Neutrophil (primary cell): ENCODE data around the gene SMIM41.

Experiments used
- H3K27ac ChIP-seq: fragments of 200-600 bp; sonication (generic); 2 replicates; pipeline ENCODE4 v1.5.1; 2016; ENCODE audit warnings: mild to moderate bottlenecking, moderate library complexity
- H3K27me3 ChIP-seq: fragments of 200-600 bp; sonication (generic); 2 replicates; pipeline ENCODE4 v1.6.0; 2016; ENCODE audit warnings: mild to moderate bottlenecking
- H3K36me3 ChIP-seq: fragments of 200-600 bp; sonication (generic); 2 replicates; pipeline ENCODE4 v1.5.1; 2017
- H3K4me1 ChIP-seq, 2 experiments: fragments of 200-600 bp in 1 of 2; sonication (generic) in 1 of 2; 1 replicate in 1 of 2; 2 replicates in 1 of 2; pipeline versions ENCODE4 v1.5.1 to v1.6.1; 2013 to 2016; ENCODE audit warnings: low read depth in 1 of 2, low read length in 1 of 2, mild to moderate bottlenecking in 1 of 2, moderate library complexity in 1 of 2; ENCODE audit not compliant: control insufficient read depth in 1 of 2, insufficient read depth in 1 of 2
- H3K4me3 ChIP-seq, 2 experiments: fragments of 200-600 bp in 1 of 2; sonication (generic) in 1 of 2; 1 replicate in 1 of 2; 2 replicates in 1 of 2; pipeline ENCODE4 v1.5.1; 2013 to 2016; ENCODE audit warnings: low read depth in 1 of 2, low read length in 1 of 2, mild to moderate bottlenecking in 1 of 2, moderate library complexity in 1 of 2
- H3K9me3 ChIP-seq: fragments of 200-600 bp; sonication (generic); 2 replicates; pipeline ENCODE4 v1.5.1; 2016
- CTCF ChIP-seq: fragments of 200-600 bp; sonication (generic); IDR thresholded peaks from 2 replicates; pipeline ENCODE4 v1.5.1; 2016; ENCODE audit warnings: antibody characterized with exemption

The SMIM41 gene

GRCh38 chr12:52063082-52063924 lies 16.2 kb upstream of the SMIM41 start:
- Histone ChIP-seq H3K4me1 (no peaks in the 10 kb centered on the region), H3K36me3 (no peaks in the 10 kb centered on the region), H3K27me3 (peaks cover 38% of the 10 kb centered on the region), H3K9me3 (no peaks in the 10 kb centered on the region), H3K4me3 (no peak overlapping the region), H3K27ac (no peak overlapping the region)
- TF ChIP-seq CTCF, result no peak

GRCh38 chr12:52063981-52064649 lies 15.4 kb upstream of the SMIM41 start:
- H3K36me3 ChIP-seq, result no peaks in the 10 kb centered on the region
- H3K4me1 ChIP-seq, result peaks cover 3% of the 10 kb centered on the region in 2 experiments
- no peaks in the 10 kb centered on the region for H3K9me3 ChIP-seq
- no peak overlapping the region for H3K27ac ChIP-seq
- TF ChIP-seq CTCF, result no peak
- H3K27me3 ChIP-seq, result peaks cover 38% of the 10 kb centered on the region
- no peak overlapping the region for H3K4me3 ChIP-seq

- Histone ChIP-seq H3K36me3 (no peaks in the 10 kb centered on the region), H3K27ac (no peak overlapping the region), H3K27me3 (peaks cover 38% of the 10 kb centered on the region), H3K9me3 (no peaks in the 10 kb centered on the region), H3K4me1 (peaks cover 15 to 18% of the 10 kb centered on the region in 2 experiments), H3K4me3 (no peak overlapping the region)
- TF ChIP-seq CTCF, result no peak
Observed at GRCh38 chr12:52066346-52067080, 13.0 kb upstream of the SMIM41 start.

- H3K27ac ChIP-seq, result no peak overlapping the region
- H3K27me3 ChIP-seq, result peaks cover 38% of the 10 kb centered on the region
- H3K9me3 ChIP-seq, result no peaks in the 10 kb centered on the region
- peaks cover 15 to 18% of the 10 kb centered on the region in 2 experiments for H3K4me1 ChIP-seq
- no peak overlapping the region for H3K4me3 ChIP-seq
- TF ChIP-seq CTCF, result no peak
- peaks cover under 1% of the 10 kb centered on the region for H3K36me3 ChIP-seq
Observed at GRCh38 chr12:52067081-52067374, 12.5 kb upstream of the SMIM41 start.

- Histone ChIP-seq H3K36me3 (peaks cover 25% of the 10 kb centered on the region), H3K4me1 (peaks cover 15 to 18% of the 10 kb centered on the region in 2 experiments), H3K9me3 (no peaks in the 10 kb centered on the region), H3K27me3 (peaks cover 29% of the 10 kb centered on the region), H3K27ac (peak within 1 kb of the TSS; percentile 75), H3K4me3 (peak within 1 kb of the TSS; percentile 96 to 97)
- peak; percentile 64 for TF ChIP-seq CTCF
Observed at GRCh38 chr12:52069327-52070184, 9.9 kb upstream of the SMIM41 start, which contains the start of gene ATG101. Gene ATG101, plus strand, starts transcription at chr12:52069978. Its CDS starts 3,673 bp downstream, at chr12:52073651.
